Measurements from ENCODE around the gene CCNF. TPM values are rescaled to one million over a fixed set of nuclear protein-coding genes. Genes with fewer than 3 reads are reported as not detected.

Gene CCNF
- total and polyA plus RNA-seq, 9 of the 15 experiments (the other 6 are each of a cell fraction or from before 2014, with no cell fraction given) = 4.1 to 70.1 (median 29.5) TPM

GRCh38 chr16:2383501-2383900 is 45.7 kb upstream of the CCNF start:
- WGBS (ENCODE audit: insufficient coverage, low coverage, missing lambda C conversion rate) = 29% methylated on average over 1 of the region's 1 CpG
- Histone ChIP-seq H3K9ac (ENCODE audit: insufficient read depth in 1 of 2, low read depth in 2 of 2, low read length in 2 of 2) (no peak overlapping the region), H3K79me2 (ENCODE audit: control insufficient read depth, insufficient read depth, low read length) (no peaks in the 10 kb centered on the region), H2AFZ (ENCODE audit: low read depth, low read length) (no peak overlapping the region), H3K36me3 (ENCODE audit: control insufficient read depth, insufficient read depth, low read length) (no peaks in the 10 kb centered on the region), H3K9me3 (replicated peaks; ENCODE audit: control insufficient read depth, insufficient read depth, low read depth, low read length) (no peaks in the 10 kb centered on the region), H3K4me3 (no peak overlapping the region), H4K20me1 (replicated peaks; ENCODE audit: control insufficient read depth, insufficient read depth, low read length) (no peaks in the 10 kb centered on the region), H3K27me3 (ENCODE audit: control insufficient read depth in 2 of 2, insufficient read depth in 2 of 2, low read length in 2 of 2) (peaks cover 0 to 4% of the 10 kb centered on the region in 2 experiments; a peak in 1 of 5 replicates), H3K4me1 (replicated peaks in 1 of 2; ENCODE audit: control insufficient read depth in 2 of 2, insufficient read depth in 2 of 2, low read length in 2 of 2) (peaks cover 0 to 3% of the 10 kb centered on the region in 2 experiments; a peak in 2 of 5 replicates), H3K27ac (ENCODE audit: extremely low read depth, low read depth, low read length) (no peak overlapping the region), H3K9me1 (ENCODE audit: control insufficient read depth, insufficient read depth, low read length) (no peaks in the 10 kb centered on the region), H3K4me2 (ENCODE audit: insufficient read depth, low read length) (no peak overlapping the region)
- in situ Hi-C loops (cut with MboI) = no loop called here
- intact Hi-C loops (cut with micrococcal nuclease) = no loop called here
- CTCF ChIA-PET (ENCODE audit: low intra/inter-chr PET ratio) = no interaction called here
- POLR2A ChIA-PET = no interaction called here
- no peak for TF ChIP-seq ZC3H4 (CRISPR knock-in tag; IDR thresholded peaks at IDR 0.05; ENCODE audit: borderline replicate concordance)
- TF ChIP-seq GTF2F1 (IDR thresholded peaks at IDR 0.05; ENCODE audit: low read depth, low read length) = no peak
- no peak for TF ChIP-seq GATAD2B (IDR thresholded peaks at IDR 0.05; ENCODE audit: borderline replicate concordance)
- no peak for TF ChIP-seq ZNF395 (CRISPR knock-in tag; IDR thresholded peaks at IDR 0.05)
- no peak for TF ChIP-seq NFATC3 (IDR thresholded peaks at IDR 0.05)
- no peak for TF ChIP-seq HCFC1 (IDR thresholded peaks at IDR 0.05; ENCODE audit: low read depth, low read length)
- no peak for TF ChIP-seq KDM1A (IDR thresholded peaks at IDR 0.05)
- DNase-seq (ENCODE audit: extremely low read depth in 1 of 4, low spot score in 3 of 4) = no peak
- ATAC-seq = no peak
- no TSS peak for BruUV-seq (replicated peaks)
- no peak for FAIRE-seq

Data from K562 (cell line).